HEK293 (cell line): ENCODE measurements around the gene CASS4.

Experiments
- CTCF ChIA-PET: fragments of 350-600 bp; formaldehyde crosslinking; extraction: SDS; loops from one replicate; lab custom pipeline; 2021; ENCODE audit warnings: antibody characterized with exemption; lab: Yijun Ruan, JAX
- POLR2A ChIA-PET: fragments of 300-600 bp; formaldehyde crosslinking; extraction: SDS; loops from one replicate; lab custom pipeline; 2020; ENCODE audit warnings: antibody characterized with exemption, inconsistent platforms; lab: Yijun Ruan, JAX
- H3K27ac ChIP-seq: fragments of 200-500 bp; sonication (Bioruptor generic); 2 replicates; pipeline ENCODE4 v1.5.1; 2014; ENCODE audit warnings: low read depth, low read length, control low read depth, inconsistent platforms; ENCODE audit errors: extremely low read depth
- H3K36me3 ChIP-seq, 2 experiments: fragments of 200-500 bp in 1 of 2; sonication (Bioruptor generic) in 1 of 2; 1 replicate in 1 of 2; 2 replicates in 1 of 2; pipeline ENCODE4 v1.5.1; 2014 to 2017; ENCODE audit warnings: inconsistent platforms in 2 of 2, low read length in 2 of 2; ENCODE audit not compliant: control insufficient read depth in 2 of 2, insufficient read depth in 1 of 2
- H3K4me1 ChIP-seq: fragments of 200-500 bp; sonication (Bioruptor generic); 2 replicates; pipeline ENCODE4 v1.5.1; 2014; ENCODE audit warnings: mild to moderate bottlenecking, low read length, inconsistent platforms; ENCODE audit not compliant: control insufficient read depth, insufficient read depth
- H3K4me3 ChIP-seq: 2 replicates; pipeline ENCODE4 v1.5.1; 2011; ENCODE audit warnings: low read depth, mild to moderate bottlenecking, control low read depth, low read length, moderate library complexity
- H3K9me3 ChIP-seq: fragments of 200-500 bp; sonication (Bioruptor generic); 2 replicates; pipeline ENCODE4 v1.5.1; 2014; ENCODE audit warnings: low read depth, low read length, inconsistent platforms; ENCODE audit not compliant: control insufficient read depth, insufficient read depth
- BCL6B ChIP-seq: fragments of 450-650 bp; formaldehyde crosslinking; IDR thresholded peaks from 2 replicates; pipeline ENCODE4 v1.5.1; 2017; ENCODE audit warnings: missing biosample characterization, missing genetic modification characterization
- EGR2 ChIP-seq: fragments of 450-650 bp; formaldehyde crosslinking; IDR thresholded peaks from 2 replicates; pipeline ENCODE4 v1.5.1; 2016; ENCODE audit warnings: low read depth, missing biosample characterization, missing genetic modification characterization
- GLIS2 ChIP-seq: fragments of 450-650 bp; formaldehyde crosslinking; IDR thresholded peaks from 2 replicates; pipeline ENCODE4 v1.5.1; 2016; ENCODE audit warnings: missing biosample characterization, missing genetic modification characterization
- HOXD13 ChIP-seq: sonication (generic); formaldehyde crosslinking; IDR thresholded peaks from 2 replicates; pipeline ENCODE4 v1.8.0; 2022; ENCODE audit warnings: missing genetic modification reagents, borderline replicate concordance
- KLF7 ChIP-seq: fragments of 450-650 bp; formaldehyde crosslinking; IDR thresholded peaks from 2 replicates; pipeline ENCODE4 v1.5.1; 2016; ENCODE audit warnings: missing biosample characterization, missing genetic modification characterization, borderline replicate concordance
- PRDM10 ChIP-seq: fragments of 450-650 bp; formaldehyde crosslinking; IDR thresholded peaks from 2 replicates; pipeline ENCODE4 v1.5.1; 2016; ENCODE audit warnings: missing biosample characterization, missing genetic modification characterization
- SCRT2 ChIP-seq: fragments of 450-650 bp; formaldehyde crosslinking; IDR thresholded peaks from 2 replicates; pipeline ENCODE4 v1.5.1; 2016; ENCODE audit warnings: missing biosample characterization, missing genetic modification characterization
- TRIM28 ChIP-seq: IDR thresholded peaks from 2 replicates; pipeline ENCODE4 v1.6.1; 2011; ENCODE audit warnings: low read length, control low read depth, borderline replicate concordance
- ZBTB1 ChIP-seq: fragments of 450-650 bp; formaldehyde crosslinking; IDR thresholded peaks from 2 replicates; pipeline ENCODE4 v1.5.1; 2016; ENCODE audit warnings: missing biosample characterization, missing genetic modification characterization
- ZFHX2 ChIP-seq: fragments of 450-650 bp; formaldehyde crosslinking; conservative IDR thresholded peaks from 2 replicates; pipeline ENCODE4 v1.5.1; 2016; ENCODE audit warnings: missing biosample characterization, missing genetic modification characterization
- ZNF174 ChIP-seq: fragments of 450-650 bp; formaldehyde crosslinking; IDR thresholded peaks from 2 replicates; pipeline ENCODE4 v1.5.0; 2017; ENCODE audit warnings: missing biosample characterization, mild to moderate bottlenecking, missing genetic modification characterization
- ZNF280C ChIP-seq: fragments of 450-650 bp; formaldehyde crosslinking; IDR thresholded peaks from 2 replicates; pipeline ENCODE4 v1.5.1; 2016; ENCODE audit warnings: missing biosample characterization, missing genetic modification characterization
- ZNF350 ChIP-seq: fragments of 450-650 bp; formaldehyde crosslinking; IDR thresholded peaks from 2 replicates; pipeline ENCODE4 v1.5.0; 2017; ENCODE audit warnings: missing biosample characterization, mild to moderate bottlenecking, missing genetic modification characterization
- ZNF362 ChIP-seq: fragments of 450-650 bp; formaldehyde crosslinking; IDR thresholded peaks from 2 replicates; pipeline ENCODE4 v1.5.1; 2016; ENCODE audit warnings: missing biosample characterization, missing genetic modification characterization
- ZNF391 ChIP-seq: fragments of 450-650 bp; formaldehyde crosslinking; IDR thresholded peaks from 2 replicates; pipeline ENCODE4 v1.5.1; 2016; ENCODE audit warnings: low read depth, missing biosample characterization, missing genetic modification characterization, borderline replicate concordance
- ZNF626 ChIP-seq: fragments of 450-650 bp; sonication (Bioruptor Pico); formaldehyde crosslinking; IDR thresholded peaks from 2 replicates; pipeline ENCODE4 v1.5.1; 2018; ENCODE audit warnings: missing biosample characterization, missing genetic modification characterization, inconsistent platforms
- ZNF664 ChIP-seq: fragments of 450-650 bp; formaldehyde crosslinking; IDR thresholded peaks from 2 replicates; pipeline ENCODE4 v1.5.1; 2016; ENCODE audit warnings: missing biosample characterization, missing genetic modification characterization
- ZNF701 ChIP-seq: fragments of 450-650 bp; formaldehyde crosslinking; IDR thresholded peaks from 2 replicates; pipeline ENCODE4 v1.5.1; 2016; ENCODE audit warnings: missing biosample characterization, missing genetic modification characterization
- ZNF768 ChIP-seq: fragments of 450-650 bp; formaldehyde crosslinking; IDR thresholded peaks from 2 replicates; pipeline ENCODE4 v1.5.1; 2018; ENCODE audit warnings: missing biosample characterization, mild to moderate bottlenecking, missing genetic modification characterization
- ZSCAN4 ChIP-seq: fragments of 450-650 bp; formaldehyde crosslinking; IDR thresholded peaks from 2 replicates; pipeline ENCODE4 v1.5.1; 2017; ENCODE audit warnings: missing biosample characterization, missing genetic modification characterization

The CASS4 gene

GRCh38 chr20:56362833-56363413, 49.1 kb upstream of the CASS4 start (continued):
- TF ChIP-seq GLIS2 (tag by site-specific recombination) (no peak), ZBTB1 (tag by site-specific recombination) (no peak), ZSCAN4 (tag by site-specific recombination) (no peak), PRDM10 (tag by site-specific recombination) (0 out of 2 replicates have a peak, but pooled peaks have one; percentile 15), ZNF768 (no peak), ZNF391 (tag by site-specific recombination) (no peak), ZNF350 (tag by site-specific recombination) (no peak), KLF7 (tag by site-specific recombination) (no peak), HOXD13 (CRISPR knock-in tag) (no peak), ZNF664 (tag by site-specific recombination) (no peak), ZNF280C (tag by site-specific recombination) (no peak), ZNF626 (tag by site-specific recombination) (no peak), SCRT2 (tag by site-specific recombination) (no peak)
- TF ChIP-seq, all 188 proteins: peak for 3

- peak; percentile 63 for TF ChIP-seq ZFHX2 (tag by site-specific recombination)
- no peak for TF ChIP-seq ZNF701 (tag by site-specific recombination)
- no peak for TF ChIP-seq TRIM28
- peak; percentile 60 for TF ChIP-seq EGR2 (tag by site-specific recombination)
- no peak for TF ChIP-seq ZNF362
- no peak for TF ChIP-seq ZNF174 (tag by site-specific recombination)
- no peak for TF ChIP-seq BCL6B (tag by site-specific recombination)
- Histone ChIP-seq H3K27ac (no peak overlapping the region), H3K4me1 (no peaks in the 10 kb centered on the region), H3K36me3 (peaks cover 0 to 49% of the 10 kb centered on the region in 2 experiments), H3K4me3 (no peak overlapping the region), H3K9me3 (no peaks in the 10 kb centered on the region)
- ChIA-PET POLR2A (no interaction called here), CTCF (no interaction called here)
Observed at GRCh38 chr20:56363491-56363890, 48.6 kb upstream of the CASS4 start.
